ENCODE results near the gene PPP1R3F.

DNA sequence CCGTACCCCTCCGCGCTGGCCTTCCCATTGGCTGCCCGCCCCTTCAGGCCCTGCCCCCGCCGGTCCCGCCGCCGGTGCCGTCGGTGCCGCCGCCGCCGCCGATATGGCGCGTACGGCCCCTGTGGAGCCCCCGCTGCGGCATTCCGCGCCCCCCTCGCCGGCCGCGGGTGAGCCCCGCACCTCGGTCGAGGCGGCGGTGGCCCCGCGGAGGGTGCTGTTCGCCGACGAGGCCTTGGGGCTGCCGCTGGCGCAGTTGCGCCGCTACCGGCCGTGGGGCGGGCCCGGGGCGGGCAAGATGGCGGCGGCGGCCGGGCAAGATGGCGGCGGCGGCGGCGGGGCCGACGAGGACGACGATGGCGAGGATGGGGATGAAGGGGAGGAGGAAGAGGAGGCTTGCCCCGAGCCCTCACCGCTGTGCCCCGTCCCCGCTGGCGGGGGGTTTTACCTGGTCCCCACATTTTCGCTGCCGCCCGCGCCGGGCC is at the start of gene PPP1R3F:
- TF ChIP-seq, protein P1, sequence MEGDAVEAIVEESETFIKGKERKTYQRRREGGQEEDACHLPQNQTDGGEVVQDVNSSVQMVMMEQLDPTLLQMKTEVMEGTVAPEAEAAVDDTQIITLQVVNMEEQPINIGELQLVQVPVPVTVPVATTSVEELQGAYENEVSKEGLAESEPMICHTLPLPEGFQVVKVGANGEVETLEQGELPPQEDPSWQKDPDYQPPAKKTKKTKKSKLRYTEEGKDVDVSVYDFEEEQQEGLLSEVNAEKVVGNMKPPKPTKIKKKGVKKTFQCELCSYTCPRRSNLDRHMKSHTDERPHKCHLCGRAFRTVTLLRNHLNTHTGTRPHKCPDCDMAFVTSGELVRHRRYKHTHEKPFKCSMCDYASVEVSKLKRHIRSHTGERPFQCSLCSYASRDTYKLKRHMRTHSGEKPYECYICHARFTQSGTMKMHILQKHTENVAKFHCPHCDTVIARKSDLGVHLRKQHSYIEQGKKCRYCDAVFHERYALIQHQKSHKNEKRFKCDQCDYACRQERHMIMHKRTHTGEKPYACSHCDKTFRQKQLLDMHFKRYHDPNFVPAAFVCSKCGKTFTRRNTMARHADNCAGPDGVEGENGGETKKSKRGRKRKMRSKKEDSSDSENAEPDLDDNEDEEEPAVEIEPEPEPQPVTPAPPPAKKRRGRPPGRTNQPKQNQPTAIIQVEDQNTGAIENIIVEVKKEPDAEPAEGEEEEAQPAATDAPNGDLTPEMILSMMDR (IDR thresholded peaks at IDR 0.05 in 4 of 5, conservative IDR thresholded peaks at IDR 0.05 in 1 of 5): peak in 1 of 5 experiments; percentile 10
- peak; percentile 78 to 81 for TF ChIP-seq POLR2A (IDR thresholded peaks at IDR 0.05)

Data from gastrocnemius medialis (tissue), 4 donors.